NCI-H2227 (cell line): ENCODE results near the gene MRPL23.

Source experiments
- DNase-seq: peaks from one replicate; lab custom pipeline; 2025; ENCODE audit not compliant: unreplicated experiment; lab: John Stamatoyannopoulos, UW

The MRPL23 gene

GRCh38 chr11:1988667-1989317 is 41.7 kb downstream of the MRPL23 start:
- DNase-seq, result no peak

- DNase-seq, result no peak
These were observed 42.8 kb downstream of the MRPL23 start for GRCh38 chr11:1989953-1990352.

GRCh38 chr11:1990872-1991578 is 43.9 kb downstream of the MRPL23 start:
- no peak for DNase-seq

- DNase-seq, result no peak
These were observed 45.0 kb downstream of the MRPL23 start for GRCh38 chr11:1992111-1992510.

- no peak for DNase-seq
These were observed 47.0 kb downstream of the MRPL23 start for GRCh38 chr11:1994121-1994520.

- no peak for DNase-seq
These were observed 50.6 kb downstream of the MRPL23 start, which contains the start of gene H19 for GRCh38 chr11:1997755-1998154. Gene H19 (minus strand): TSS chr11:1997842.

- DNase-seq, result no peak
These were observed 51.2 kb downstream of the MRPL23 start for GRCh38 chr11:1998290-1998689.

GRCh38 chr11:1998861-1999260 is 51.7 kb downstream of the MRPL23 start:
- no peak for DNase-seq

- DNase-seq, result no peak
These were observed 55.1 kb downstream of the MRPL23 start for GRCh38 chr11:2002042-2002776.

GRCh38 chr11:2002807-2003206 is 55.7 kb downstream of the MRPL23 start:
- DNase-seq, result no peak

GRCh38 chr11:2004466-2004865 is 57.3 kb downstream of the MRPL23 start:
- no peak for DNase-seq
